HepG2 (cell line): ENCODE data around the gene COA5. TPM values are rescaled to one million over a fixed set of nuclear protein-coding genes. Genes with fewer than 3 reads are reported as not detected.

ENCODE experiments used
- ATAC-seq: fragments of 200-7000 bp; cut with Tn5 transposase; 3 replicates; pipeline ENCODE4 v1.9.1; 2020; ENCODE audit warnings: mild to moderate bottlenecking, moderate library complexity
- BruUV-seq: library from RNA; stranded (reverse); fragments of 400-500 nt; replicated peaks from 2 replicates; lab custom pipeline; 2021; lab: Mats Ljungman, UMichigan
- CTCF ChIA-PET: fragments of 300-600 bp; formaldehyde crosslinking; extraction: SDS; loops from one replicate; lab custom pipeline; 2021; ENCODE audit warnings: low total read pairs, inconsistent platforms, low intra/inter-chr PET ratio; lab: Yijun Ruan, JAX
- POLR2A ChIA-PET: fragments of 350-600 bp; sonication (Branson Sonifier 250); formaldehyde crosslinking; loops from one replicate; lab custom pipeline; 2020; ENCODE audit warnings: antibody characterized with exemption, inconsistent platforms; lab: Yijun Ruan, JAX
- DNase-seq: peaks from one replicate; pipeline ENCODE4 v3.0.0-alpha.2; 2015; ENCODE audit warnings: low spot score
- FAIRE-seq: peaks from 3 replicates; lab custom pipeline; 2011; peaks lifted over from hg19 to GRCh38; lab: Jason Lieb, UNC
- H2AFZ ChIP-seq: one replicate; pipeline ENCODE4 v1.6.1; 2011; ENCODE audit warnings: low read length, inconsistent platforms
- H3K27ac ChIP-seq: fragments of 300-600 bp; 3 replicates; pipeline ENCODE4 v1.8.0; 2011; ENCODE audit warnings: mixed run types, mild to moderate bottlenecking, mixed read lengths, low read length, inconsistent platforms; ENCODE audit not compliant: insufficient read depth; ENCODE audit errors: extremely low read length
- H3K27me3 ChIP-seq, 2 experiments: fragments of 200-600 bp in 1 of 2; 2 replicates in 1 of 2; 3 replicates in 1 of 2; pipeline versions ENCODE4 v1.6.0 to v1.8.0; 2011; ENCODE audit warnings: low read length in 2 of 2, mild to moderate bottlenecking in 2 of 2, moderate library complexity in 2 of 2, inconsistent platforms in 1 of 2; ENCODE audit not compliant: insufficient read depth in 2 of 2, control insufficient read depth in 1 of 2
- H3K36me3 ChIP-seq, 2 experiments: fragments of 200-600 bp in 1 of 2; replicated peaks in 1 of 2; 2 replicates in 1 of 2; 3 replicates in 1 of 2; pipeline versions ENCODE4 v1.5.1 to v1.8.0; 2011; ENCODE audit warnings: low read length in 2 of 2, inconsistent platforms in 1 of 2; ENCODE audit not compliant: insufficient read depth in 2 of 2, control insufficient read depth in 1 of 2
- H3K4me1 ChIP-seq: 2 replicates; pipeline ENCODE4 v1.5.1; 2012; ENCODE audit warnings: low read length, inconsistent platforms; ENCODE audit not compliant: insufficient read depth
- H3K4me2 ChIP-seq: 2 replicates; pipeline ENCODE4 v1.6.0; 2011; ENCODE audit warnings: low read depth, low read length, inconsistent platforms
- H3K4me3 ChIP-seq, 3 experiments: fragments of 200-600 bp in 1 of 3; sonication (generic), shearing (Covaris generic) in 1 of 3; replicated peaks in 1 of 3; 2 replicates each; pipeline ENCODE4 v1.5.1; 2011 to 2016; ENCODE audit warnings: low read length in 3 of 3, inconsistent platforms in 2 of 3, low read depth in 2 of 3, mild to moderate bottlenecking in 2 of 3, control low read depth in 1 of 3, mixed read lengths in 1 of 3; ENCODE audit not compliant: insufficient read depth in 1 of 3
- H3K79me2 ChIP-seq: one replicate; pipeline ENCODE4 v1.6.1; 2011; ENCODE audit warnings: low read length, inconsistent platforms; ENCODE audit not compliant: insufficient read depth
- H3K9ac ChIP-seq: 2 replicates; pipeline ENCODE4 v1.6.0; 2011; ENCODE audit warnings: mild to moderate bottlenecking, low read depth, low read length, inconsistent platforms; ENCODE audit not compliant: insufficient read depth
- H3K9me3 ChIP-seq: 2 replicates; pipeline ENCODE4 v1.5.1; 2012; ENCODE audit warnings: mild to moderate bottlenecking, low read length
- H4K20me1 ChIP-seq: 2 replicates; pipeline ENCODE4 v1.6.0; 2011; ENCODE audit warnings: inconsistent platforms, mild to moderate bottlenecking, low read length, moderate library complexity; ENCODE audit not compliant: insufficient read depth
- AGO2 ChIP-seq: fragments of 200-400 bp; formaldehyde crosslinking; optimal IDR thresholded peaks from 2 replicates; pipeline ENCODE3; 2017; ENCODE audit warnings: mild to moderate bottlenecking, low read depth, low read length, moderate library complexity
- BRF2 ChIP-seq: sonication (generic); formaldehyde crosslinking; IDR thresholded peaks from 2 replicates; pipeline ENCODE4 v1.8.1; 2022; ENCODE audit warnings: mild to moderate bottlenecking, missing genetic modification reagents
- E2F1 ChIP-seq: sonication (generic); formaldehyde crosslinking; IDR thresholded peaks from 2 replicates; pipeline ENCODE4 v1.5.0; 2020; ENCODE audit warnings: missing genetic modification reagents
- REXO4 ChIP-seq: sonication (generic); formaldehyde crosslinking; IDR thresholded peaks from 2 replicates; pipeline ENCODE4 v1.8.0; 2022; ENCODE audit warnings: missing genetic modification reagents, mild to moderate bottlenecking, borderline replicate concordance
- TARDBP ChIP-seq: sonication (generic); formaldehyde crosslinking; IDR thresholded peaks from 2 replicates; pipeline ENCODE4 v1.8.0; 2022; ENCODE audit warnings: mild to moderate bottlenecking, missing genetic modification reagents
- TCF12 ChIP-seq, 2 experiments: fragments of 450-650 bp in 1 of 2; sonication (generic) in 1 of 2; formaldehyde crosslinking in 1 of 2; IDR thresholded peaks; 2 replicates each; pipeline versions ENCODE4 v1.6.1 to v1.8.0; 2017 to 2022; ENCODE audit warnings: antibody characterized with exemption in 1 of 2, mild to moderate bottlenecking in 1 of 2, missing genetic modification reagents in 1 of 2, moderate library complexity in 1 of 2
- TEF ChIP-seq: sonication (generic); formaldehyde crosslinking; IDR thresholded peaks from 2 replicates; pipeline ENCODE4 v1.5.0; 2020; ENCODE audit warnings: missing genetic modification reagents
- YEATS4 ChIP-seq: sonication (generic); formaldehyde crosslinking; IDR thresholded peaks from 2 replicates; pipeline ENCODE4 v1.4.0; 2020; ENCODE audit warnings: missing genetic modification reagents, borderline replicate concordance
- ZBTB1 ChIP-seq: sonication (generic); formaldehyde crosslinking; IDR thresholded peaks from 2 replicates; pipeline ENCODE4 v1.4.0; 2020; ENCODE audit warnings: missing genetic modification reagents, borderline replicate concordance
- ZFP90 ChIP-seq: sonication (generic); formaldehyde crosslinking; IDR thresholded peaks from 2 replicates; pipeline ENCODE4 v1.8.0; 2022; ENCODE audit warnings: missing genetic modification reagents, mild to moderate bottlenecking, inconsistent platforms, borderline replicate concordance
- ZNF12 ChIP-seq: sonication (generic); formaldehyde crosslinking; IDR thresholded peaks from 2 replicates; pipeline ENCODE4 v1.5.0; 2020; ENCODE audit warnings: missing genetic modification reagents
- ZNF20 ChIP-seq: sonication (generic); formaldehyde crosslinking; IDR thresholded peaks from 2 replicates; pipeline ENCODE4 v1.4.0; 2020; ENCODE audit warnings: mild to moderate bottlenecking, moderate library complexity, missing genetic modification reagents
- ZNF235 ChIP-seq: sonication (generic); formaldehyde crosslinking; IDR thresholded peaks from 2 replicates; pipeline ENCODE4 v1.8.1; 2023; ENCODE audit warnings: mild to moderate bottlenecking, missing genetic modification reagents, borderline replicate concordance
- ZNF275 ChIP-seq: sonication (generic); formaldehyde crosslinking; IDR thresholded peaks from 2 replicates; pipeline ENCODE4 v1.8.0; 2022; ENCODE audit warnings: missing genetic modification reagents, mild to moderate bottlenecking, inconsistent platforms, borderline replicate concordance
- ZNF30 ChIP-seq: sonication (generic); formaldehyde crosslinking; IDR thresholded peaks from 2 replicates; pipeline ENCODE4 v1.5.0; 2020; ENCODE audit warnings: mild to moderate bottlenecking, missing genetic modification reagents
- ZNF317 ChIP-seq: sonication (generic); formaldehyde crosslinking; IDR thresholded peaks from 2 replicates; pipeline ENCODE4 v1.5.0; 2020; ENCODE audit warnings: mild to moderate bottlenecking, missing genetic modification reagents
- ZNF550 ChIP-seq: sonication (generic); formaldehyde crosslinking; IDR thresholded peaks from 2 replicates; pipeline ENCODE4 v1.4.0; 2020; ENCODE audit warnings: mild to moderate bottlenecking, missing genetic modification reagents, borderline replicate concordance
- ZNF776 ChIP-seq: sonication (generic); formaldehyde crosslinking; IDR thresholded peaks from 2 replicates; pipeline ENCODE4 v1.4.0; 2020; ENCODE audit warnings: mild to moderate bottlenecking, missing genetic modification reagents
- WGBS: methylation state at CpG from one replicate; pipeline ENCODE4 v1.1.6; 2017; ENCODE audit warnings: low lambda C conversion rate; 5-methylcytosine and 5-hydroxymethylcytosine counted together
- in situ Hi-C: cut with HindIII; loops from 2 replicates; pipeline ENCODE4 v1.10.0; 2017; ENCODE audit warnings: low pct_unique_long_range_greater_than_20kb; ENCODE audit not compliant: extremely low pct_ligation_motif_present
- intact Hi-C: fragments of 100-400 bp; cut with micrococcal nuclease; formaldehyde crosslinking; loops from one replicate; pipeline ENCODE4 v1.10.0; 2022; ENCODE audit not compliant: unreplicated experiment
- polyA plus RNA-seq, 8 experiments: library from polyadenylated mRNA; depleted of rRNA in 3 of 8; stranded (reverse) in 7 of 8; unstranded in 1 of 8; fragments of >200 nt; fragmentation: Illumina TruSeq in 4 of 8; extraction: Trizol in 4 of 8; gene quantifications; 2 replicates each; pipeline versions ENCODE4 v1.2.1 to v1.2.3, GENCODE V29; 2011 to 2016; ENCODE audit warnings: low read depth in 4 of 8, missing spikeins in 1 of 8, mixed read lengths in 1 of 8; ENCODE audit not compliant: insufficient read depth in 1 of 8
- total RNA-seq, 5 experiments: library from RNA; depleted of rRNA; stranded (reverse); fragments of >200 nt; fragmentation: Illumina TruSeq; extraction: Trizol; gene quantifications; 2 replicates each; pipeline ENCODE4 v1.2.3, GENCODE V29; 2016; ENCODE audit warnings: low read depth in 1 of 5

Gene COA5
- total and polyA plus RNA-seq, 2 of the 13 experiments (the other 11 are each of a cell fraction or from before 2014, with no cell fraction given) = 43.6 to 64.5 TPM

GRCh38 chr2:98608962-98609604 is 771 bp upstream of the COA5 start:
- intact Hi-C loops = loop anchor here (2.0 to 10.0 kb wide), 3 partner anchors 40 to 728 kb away; partner anchors contain the start of genes EIF5B, INPP4A and TXNDC9
- POLR2A ChIA-PET = interaction anchor here (0.7 to 1.4 kb wide), 6 partner anchors 9 to 532 kb away, joined by 3 to 6 read pairs (median 4); partner anchors contain the start of gene C2orf15
- DNase-seq (no peak), ATAC-seq (peak; percentile 43), FAIRE-seq (no peak)
- in situ Hi-C loops = no loop called here
- H3K4me3 ChIP-seq = peak overlapping the region; percentile 95 to 98 (median 97)
- peaks cover 41% of the 10 kb centered on the region for H3K4me1 ChIP-seq
- H3K9ac ChIP-seq = peak overlapping the region; percentile 99
- CTCF ChIA-PET = no interaction called here
- WGBS = 2% methylated on average over 14 of the region's 29 CpGs
- H3K79me2 ChIP-seq = peaks cover 69% of the 10 kb centered on the region
- peaks cover 4% of the 10 kb centered on the region for H4K20me1 ChIP-seq
- H2AFZ ChIP-seq = no peak overlapping the region
- H3K36me3 ChIP-seq = peaks cover 10 to 26% of the 10 kb centered on the region in 2 experiments
- H3K27ac ChIP-seq = peak overlapping the region; percentile 88
- H3K4me2 ChIP-seq = peak overlapping the region; percentile 87
- no peaks in the 10 kb centered on the region; a peak in 1 of 5 replicates for H3K27me3 ChIP-seq
- no peaks in the 10 kb centered on the region for H3K9me3 ChIP-seq
- BruUV-seq = TSS peak; percentile 65
- TF ChIP-seq BRF2 (CRISPR knock-in tag) (0 out of 2 replicates have a peak, but pooled peaks have one; percentile 38), ZNF30 (CRISPR knock-in tag) (no peak), ZNF776 (CRISPR knock-in tag) (no peak), ZNF20 (CRISPR knock-in tag) (peak; percentile 3; the same call in 1 of the 2 replicates), ZNF317 (CRISPR knock-in tag) (peak; percentile 1; the same call in 1 of the 2 replicates), ZNF275 (CRISPR knock-in tag) (no peak; the same call in 1 of the 2 replicates), ZNF12 (CRISPR knock-in tag) (no peak), ZFP90 (CRISPR knock-in tag) (0 out of 2 replicates have a peak, but pooled peaks have one; percentile 9), ZBTB1 (CRISPR knock-in tag) (0 out of 2 replicates have a peak, but pooled peaks have one; percentile 36), E2F1 (CRISPR knock-in tag) (no peak; the same call in 1 of the 2 replicates), TCF12 (IDR thresholded peaks at IDR 0.05) (no peak), TCF12 (CRISPR knock-in tag; IDR thresholded peaks at IDR 0.05) (0 out of 2 replicates have a peak, but pooled peaks have one; percentile 8), TEF (peak; percentile 9; the same call in 1 of the 2 replicates), ZNF550 (CRISPR knock-in tag) (no peak), ZNF235 (0 out of 2 replicates have a peak, but pooled peaks have one; percentile 15), AGO2 (no peak), YEATS4 (CRISPR knock-in tag) (no peak), TARDBP (CRISPR knock-in tag) (0 out of 2 replicates have a peak, but pooled peaks have one; percentile 60), REXO4 (CRISPR knock-in tag) (no peak)
